Karpas-422 (cell line): Measurements from ENCODE around the gene TMEM219. TPM values are rescaled to one million over a fixed set of nuclear protein-coding genes. Genes with fewer than 3 reads are reported as not detected.
A peak's percentile ranks its signal among the peaks of the same experiment; 100 is the strongest.

Experiments used
- DNase-seq: peaks from one replicate; pipeline ENCODE4 v3.0.0-alpha.2; 2015
- H2AFZ ChIP-seq: fragments of 200-600 bp; sonication (generic); 2 replicates; pipeline ENCODE4 v1.6.1; 2014; ENCODE audit warnings: antibody characterized with exemption, low read length, mixed read lengths
- H3K27ac ChIP-seq: fragments of 200-600 bp; sonication (generic); 2 replicates; pipeline ENCODE4 v1.5.1; 2014; ENCODE audit warnings: mild to moderate bottlenecking, low read length, moderate library complexity
- H3K27me3 ChIP-seq: fragments of 200-600 bp; sonication (generic); 2 replicates; pipeline ENCODE4 v1.6.1; 2014; ENCODE audit warnings: low read length, mixed read lengths
- H3K36me3 ChIP-seq: fragments of 200-600 bp; sonication (generic); 2 replicates; pipeline ENCODE4 v1.6.1; 2014; ENCODE audit warnings: low read length, mixed read lengths; ENCODE audit not compliant: insufficient read depth
- H3K4me1 ChIP-seq: fragments of 200-600 bp; sonication (generic); 2 replicates; pipeline ENCODE4 v1.6.1; 2014; ENCODE audit warnings: mild to moderate bottlenecking, low read length, mixed read lengths
- H3K4me2 ChIP-seq: fragments of 200-600 bp; sonication (generic); 2 replicates; pipeline ENCODE4 v1.6.1; 2014; ENCODE audit warnings: low read length, low read depth, mild to moderate bottlenecking; ENCODE audit not compliant: poor library complexity, severe bottlenecking
- H3K4me3 ChIP-seq: fragments of 200-600 bp; sonication (generic); 2 replicates; pipeline ENCODE4 v1.5.1; 2014; ENCODE audit warnings: mild to moderate bottlenecking, antibody characterized with exemption, low read length, mixed read lengths
- H3K79me2 ChIP-seq: fragments of 200-600 bp; sonication (generic); 2 replicates; pipeline ENCODE4 v1.6.1; 2014; ENCODE audit warnings: mild to moderate bottlenecking, low read length, mixed read lengths
- H3K9ac ChIP-seq: fragments of 200-600 bp; sonication (generic); 2 replicates; pipeline ENCODE4 v1.6.0; 2014; ENCODE audit warnings: low read length
- H3K9me2 ChIP-seq: fragments of 200-600 bp; sonication (generic), shearing (Covaris generic); replicated peaks from 2 replicates; pipeline ENCODE4 v1.6.0; 2014; ENCODE audit warnings: mild to moderate bottlenecking, low read length, moderate library complexity; ENCODE audit not compliant: insufficient read depth
- H3K9me3 ChIP-seq: fragments of 300-700, 200-600 bp; sonication (generic); 2 replicates; pipeline ENCODE4 v1.6.1; 2014; ENCODE audit warnings: low read length, mixed read lengths
- H4K20me1 ChIP-seq: fragments of 200-600 bp; sonication (generic); 2 replicates; pipeline ENCODE4 v1.6.1; 2014; ENCODE audit warnings: mild to moderate bottlenecking, antibody characterized with exemption, low read length, low read depth; ENCODE audit not compliant: insufficient read depth
- total RNA-seq: library from RNA; depleted of rRNA; stranded (reverse); fragments of >200 nt; shearing (Covaris generic); gene quantifications from 2 replicates; pipeline ENCODE4 v1.2.3, GENCODE V29; 2014; ENCODE audit warnings: low replicate concordance

TMEM219 gene
- total RNA-seq, 1 experiment from 2014 or later, result 120 TPM

- Histone ChIP-seq H3K4me3 (peak overlapping the region; percentile 97), H3K4me1 (peaks cover 34% of the 10 kb centered on the region), H2AFZ (no peak overlapping the region), H3K27me3 (no peaks in the 10 kb centered on the region), H3K9me3 (no peaks in the 10 kb centered on the region), H3K9me2 (no peaks in the 10 kb centered on the region), H3K9ac (peak overlapping the region; percentile 96), H3K4me2 (peak overlapping the region; percentile 94), H4K20me1 (no peaks in the 10 kb centered on the region), H3K27ac (peak overlapping the region; percentile 90), H3K36me3 (peaks cover 12% of the 10 kb centered on the region), H3K79me2 (peaks cover 13% of the 10 kb centered on the region)
- DNase-seq, result peak; percentile 42
Observed at GRCh38 chr16:29993903-29994599, 32.2 kb downstream of the TMEM219 start.

- no peaks in the 10 kb centered on the region for H3K9me2 ChIP-seq
- H4K20me1 ChIP-seq, result no peaks in the 10 kb centered on the region
- peaks cover 34% of the 10 kb centered on the region for H3K4me1 ChIP-seq
- peaks cover 13% of the 10 kb centered on the region for H3K79me2 ChIP-seq
- H3K36me3 ChIP-seq, result peaks cover 8% of the 10 kb centered on the region; the same call in 1 of the 2 replicates
- H3K4me2 ChIP-seq, result peak overlapping the region; percentile 94
- peak overlapping the region; percentile 90 for H3K27ac ChIP-seq
- H3K9ac ChIP-seq, result peak overlapping the region; percentile 96
- H2AFZ ChIP-seq, result peak overlapping the region; percentile 98; the same call in 1 of the 2 replicates
- no peaks in the 10 kb centered on the region for H3K27me3 ChIP-seq
- no peaks in the 10 kb centered on the region for H3K9me3 ChIP-seq
- no peak for DNase-seq
- peak overlapping the region; percentile 97 for H3K4me3 ChIP-seq
Observed at GRCh38 chr16:29994600-29995323, 32.9 kb downstream of the TMEM219 start.

- Histone ChIP-seq H3K27me3 (no peaks in the 10 kb centered on the region), H3K4me3 (peak within 1 kb of the TSS; percentile 97), H3K4me1 (peaks cover 34% of the 10 kb centered on the region), H3K36me3 (peaks cover 7% of the 10 kb centered on the region; the same call in 1 of the 2 replicates), H3K9ac (peak within 1 kb of the TSS; percentile 96), H3K9me2 (no peaks in the 10 kb centered on the region), H2AFZ (peak within 1 kb of the TSS; percentile 98), H4K20me1 (no peaks in the 10 kb centered on the region), H3K27ac (peak within 1 kb of the TSS; percentile 90), H3K9me3 (no peaks in the 10 kb centered on the region), H3K4me2 (peak within 1 kb of the TSS; percentile 94), H3K79me2 (peaks cover 13% of the 10 kb centered on the region)
- peak; percentile 96 for DNase-seq
Observed at GRCh38 chr16:29995324-29995910, 33.5 kb downstream of the TMEM219 start, which contains the start of gene HIRIP3. TSS of gene HIRIP3 (minus strand) at chr16:29995617. CDS start at chr16:29995605, 12 bp downstream.

GRCh38 chr16:29995911-29996765 is 34.3 kb downstream of the TMEM219 start, which contains the start of gene INO80E:
TSS of gene INO80E (plus strand) at chr16:29996241. CDS start at chr16:29996311, 70 bp downstream.
- peak within 1 kb of the TSS; percentile 98 for H2AFZ ChIP-seq
- peak within 1 kb of the TSS; percentile 96 for H3K9ac ChIP-seq
- H3K4me3 ChIP-seq, result peak within 1 kb of the TSS; percentile 97
- H3K36me3 ChIP-seq, result peaks cover 7% of the 10 kb centered on the region; the same call in 1 of the 2 replicates
- peak within 1 kb of the TSS; percentile 90 for H3K27ac ChIP-seq
- no peaks in the 10 kb centered on the region for H3K9me2 ChIP-seq
- peaks cover 34% of the 10 kb centered on the region for H3K4me1 ChIP-seq
- H4K20me1 ChIP-seq, result no peaks in the 10 kb centered on the region
- H3K4me2 ChIP-seq, result peak within 1 kb of the TSS; percentile 94
- no peaks in the 10 kb centered on the region for H3K27me3 ChIP-seq
- no peaks in the 10 kb centered on the region for H3K9me3 ChIP-seq
- H3K79me2 ChIP-seq, result peaks cover 13% of the 10 kb centered on the region
- DNase-seq, result peak; percentile 99

GRCh38 chr16:29996766-29997250 is 34.9 kb downstream of the TMEM219 start:
- no peaks in the 10 kb centered on the region for H3K27me3 ChIP-seq
- H3K4me1 ChIP-seq, result peaks cover 34% of the 10 kb centered on the region
- H4K20me1 ChIP-seq, result no peaks in the 10 kb centered on the region
- H3K4me2 ChIP-seq, result peak overlapping the region; percentile 94
- H3K4me3 ChIP-seq, result peak overlapping the region; percentile 97
- peak overlapping the region; percentile 96 for H3K9ac ChIP-seq
- peaks cover 13% of the 10 kb centered on the region for H3K79me2 ChIP-seq
- DNase-seq, result peak; percentile 60
- H2AFZ ChIP-seq, result peak overlapping the region; percentile 85; the same call in 1 of the 2 replicates
- H3K36me3 ChIP-seq, result peaks cover 7% of the 10 kb centered on the region; the same call in 1 of the 2 replicates
- H3K9me3 ChIP-seq, result no peaks in the 10 kb centered on the region
- no peaks in the 10 kb centered on the region for H3K9me2 ChIP-seq
- peak overlapping the region; percentile 52 for H3K27ac ChIP-seq

DNA sequence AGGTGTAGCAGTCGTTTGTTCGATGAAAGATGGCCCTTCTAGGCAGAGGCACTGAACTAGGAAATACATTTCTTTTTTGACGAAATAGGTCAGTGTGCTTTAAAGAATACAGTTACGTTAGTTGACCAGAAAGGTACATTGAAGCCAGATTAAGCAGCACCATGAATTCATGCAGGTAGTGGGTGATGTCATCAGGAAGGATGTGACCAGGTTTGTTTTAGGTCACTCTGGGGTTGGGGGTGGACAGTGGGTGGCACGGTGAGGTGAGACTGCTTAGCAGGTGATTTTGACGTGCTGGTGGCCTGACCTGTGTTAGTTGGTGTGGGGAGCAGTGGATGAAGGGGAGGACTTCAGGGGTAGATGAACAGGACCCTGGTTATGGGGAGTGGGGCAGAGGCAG is 37.7 kb downstream of the TMEM219 start:
- H3K27me3 ChIP-seq, result no peaks in the 10 kb centered on the region
- H3K27ac ChIP-seq, result no peak overlapping the region
- peaks cover 26% of the 10 kb centered on the region for H3K4me1 ChIP-seq
- no peaks in the 10 kb centered on the region for H3K9me3 ChIP-seq
- H3K9ac ChIP-seq, result no peak overlapping the region
- no peak overlapping the region for H3K4me2 ChIP-seq
- H2AFZ ChIP-seq, result no peak overlapping the region
- peaks cover 13% of the 10 kb centered on the region for H3K79me2 ChIP-seq
- H3K9me2 ChIP-seq, result no peaks in the 10 kb centered on the region
- 0 out of 2 replicates have a peak, but pooled peaks cover 5% of the 10 kb centered on the region for H4K20me1 ChIP-seq
- no peak overlapping the region for H3K4me3 ChIP-seq
- DNase-seq, result peak; percentile 38
- H3K36me3 ChIP-seq, result peaks cover 7% of the 10 kb centered on the region; the same call in 1 of the 2 replicates
